Thymus (tissue), 11 donors: ENCODE data around the gene UBXN6. TPM values are rescaled to one million over a fixed set of nuclear protein-coding genes. Genes with fewer than 3 reads are reported as not detected.
A peak's percentile ranks its signal among the peaks of the same experiment; 100 is the strongest.

Experiments
- DNase-seq, 9 donors: peaks; one replicate each; pipeline ENCODE4 v3.0.0-alpha.2; 2013; ENCODE audit warnings: low spot score in 9 of 9, low read depth in 6 of 9, missing footprints in 1 of 9
- H3K27ac ChIP-seq, 2 donors: one replicate each; pipeline ENCODE4 v1.5.1; 2013; ENCODE audit warnings: control low read depth in 1 of 2, low read depth in 1 of 2, low read length in 1 of 2, mild to moderate bottlenecking in 1 of 2, moderate library complexity in 1 of 2
- H3K27me3 ChIP-seq, 2 donors: one replicate each; pipeline ENCODE4 v1.5.1; 2013; ENCODE audit warnings: low read length in 1 of 2; ENCODE audit not compliant: control insufficient read depth in 2 of 2, insufficient read depth in 1 of 2
- H3K36me3 ChIP-seq, 2 donors: one replicate each; pipeline ENCODE4 v1.5.1; 2013; ENCODE audit warnings: low read length in 1 of 2, mild to moderate bottlenecking in 1 of 2, moderate library complexity in 1 of 2; ENCODE audit not compliant: control insufficient read depth in 2 of 2, insufficient read depth in 2 of 2
- H3K4me1 ChIP-seq, 2 donors: one replicate each; pipeline ENCODE4 v1.5.1; 2013; ENCODE audit warnings: low read length in 2 of 2; ENCODE audit not compliant: control insufficient read depth in 2 of 2, insufficient read depth in 2 of 2
- H3K4me3 ChIP-seq, 2 donors: one replicate each; pipeline ENCODE4 v1.5.1; 2013; ENCODE audit warnings: low read length in 2 of 2, control low read depth in 1 of 2, mild to moderate bottlenecking in 1 of 2
- H3K9me3 ChIP-seq, 2 donors: one replicate each; pipeline ENCODE4 v1.5.1; 2013; ENCODE audit warnings: low read length in 1 of 2, mild to moderate bottlenecking in 1 of 2; ENCODE audit not compliant: control insufficient read depth in 2 of 2, insufficient read depth in 1 of 2
- WGBS: extraction: QIAGEN DNeasy Blood & Tissue Kit; methylation state at CpG from one replicate; pipeline ENCODE4 v1.1.7; 2013; 5-methylcytosine and 5-hydroxymethylcytosine counted together
- polyA plus RNA-seq: library from polyadenylated mRNA; stranded (reverse); fragments of 200-250 nt; gene quantifications from one replicate; pipeline ENCODE4 v1.2.3, GENCODE V29; 2013
- total RNA-seq: library from RNA; stranded (reverse); fragments of 120-200 nt; gene quantifications from one replicate; pipeline ENCODE4 v1.2.4, GENCODE V29; 2013
- donor health status: healthy.

The UBXN6 gene
- total and polyA plus RNA-seq, 2 donors, result 45.1 to 126 TPM

GRCh38 chr19:4436231-4436630 lies 21.4 kb downstream of the UBXN6 start:
- Histone ChIP-seq H3K4me3 (no peak overlapping the region), H3K9me3 (no peaks in the 10 kb centered on the region), H3K27ac (no peak overlapping the region), H3K36me3 (peaks cover 67 to 69% of the 10 kb centered on the region in 2 donors), H3K27me3 (no peaks in the 10 kb centered on the region), H3K4me1 (no peaks in the 10 kb centered on the region)
- 97% methylated on average over 7 of the region's 7 CpGs for WGBS
- no peak for DNase-seq

- peaks cover 72 to 73% of the 10 kb centered on the region in 2 donors for H3K36me3 ChIP-seq
- H3K4me1 ChIP-seq, result no peaks in the 10 kb centered on the region
- WGBS, result 99% methylated on average over 9 of the region's 9 CpGs
- no peak overlapping the region for H3K27ac ChIP-seq
- H3K4me3 ChIP-seq, result no peak overlapping the region
- DNase-seq, result no peak
- H3K9me3 ChIP-seq, result no peaks in the 10 kb centered on the region
- no peaks in the 10 kb centered on the region for H3K27me3 ChIP-seq
Observed at GRCh38 chr19:4434391-4434790, 23.2 kb downstream of the UBXN6 start.

GRCh38 chr19:4432918-4433506 lies 24.6 kb downstream of the UBXN6 start:
- Histone ChIP-seq H3K9me3 (no peaks in the 10 kb centered on the region), H3K4me3 (no peak overlapping the region), H3K36me3 (peaks cover 70 to 81% of the 10 kb centered on the region in 2 donors), H3K27me3 (no peaks in the 10 kb centered on the region), H3K4me1 (no peaks in the 10 kb centered on the region), H3K27ac (no peak overlapping the region)
- DNase-seq, result no peak
- WGBS, result 97% methylated on average over 28 of the region's 28 CpGs

- Histone ChIP-seq H3K27me3 (no peaks in the 10 kb centered on the region), H3K27ac (no peak overlapping the region), H3K36me3 (peaks cover 68 to 77% of the 10 kb centered on the region in 2 donors), H3K4me3 (no peak overlapping the region), H3K9me3 (no peaks in the 10 kb centered on the region), H3K4me1 (no peaks in the 10 kb centered on the region)
- DNase-seq, result no peak
- WGBS, result 78% methylated on average over 26 of the region's 26 CpGs
Observed at GRCh38 chr19:4431808-4432674, 25.6 kb downstream of the UBXN6 start.

GRCh38 chr19:4431296-4431695 lies 26.3 kb downstream of the UBXN6 start:
- Histone ChIP-seq H3K27me3 (no peaks in the 10 kb centered on the region), H3K36me3 (peaks cover 60 to 73% of the 10 kb centered on the region in 2 donors), H3K4me1 (no peaks in the 10 kb centered on the region), H3K4me3 (no peak overlapping the region), H3K27ac (no peak overlapping the region), H3K9me3 (no peaks in the 10 kb centered on the region)
- 92% methylated on average over 9 of the region's 9 CpGs for WGBS
- DNase-seq, result no peak

- H3K9me3 ChIP-seq, result no peaks in the 10 kb centered on the region
- no peak overlapping the region for H3K27ac ChIP-seq
- H3K36me3 ChIP-seq, result peaks cover 56 to 72% of the 10 kb centered on the region in 2 donors
- H3K27me3 ChIP-seq, result no peaks in the 10 kb centered on the region
- WGBS, result 95% methylated on average over 12 of the region's 12 CpGs
- DNase-seq, result peak in 1 of 9 donors; percentile 11
- H3K4me3 ChIP-seq, result no peak overlapping the region
- H3K4me1 ChIP-seq, result no peaks in the 10 kb centered on the region
Observed at GRCh38 chr19:4430760-4431159, 26.8 kb downstream of the UBXN6 start.

GRCh38 chr19:4429771-4430171 lies 27.8 kb downstream of the UBXN6 start:
- H3K4me3 ChIP-seq, result no peak overlapping the region
- no peaks in the 10 kb centered on the region for H3K4me1 ChIP-seq
- DNase-seq, result no peak
- 97% methylated on average over 12 of the region's 12 CpGs for WGBS
- peaks cover 61 to 75% of the 10 kb centered on the region in 2 donors for H3K36me3 ChIP-seq
- no peak overlapping the region for H3K27ac ChIP-seq
- no peaks in the 10 kb centered on the region for H3K9me3 ChIP-seq
- H3K27me3 ChIP-seq, result no peaks in the 10 kb centered on the region

- Histone ChIP-seq H3K9me3 (no peaks in the 10 kb centered on the region), H3K27ac (no peak overlapping the region), H3K36me3 (peaks cover 59 to 73% of the 10 kb centered on the region in 2 donors), H3K4me3 (no peak overlapping the region), H3K27me3 (no peaks in the 10 kb centered on the region), H3K4me1 (no peaks in the 10 kb centered on the region)
- no peak for DNase-seq
- WGBS, result 99% methylated on average over 16 of the region's 16 CpGs
Observed at GRCh38 chr19:4429256-4429655, 28.3 kb downstream of the UBXN6 start.

- 98% methylated on average over 20 of the region's 20 CpGs for WGBS
- DNase-seq, result no peak
- peaks cover 56 to 76% of the 10 kb centered on the region in 2 donors for H3K36me3 ChIP-seq
- H3K4me3 ChIP-seq, result no peak overlapping the region
- H3K4me1 ChIP-seq, result no peaks in the 10 kb centered on the region
- H3K9me3 ChIP-seq, result no peaks in the 10 kb centered on the region
- H3K27me3 ChIP-seq, result no peaks in the 10 kb centered on the region
- no peak overlapping the region for H3K27ac ChIP-seq
Observed at GRCh38 chr19:4428326-4428975, 29.1 kb downstream of the UBXN6 start.
